Stimulated activated CD8-positive, alpha-beta memory T cell treated with anti-CD3 and anti-CD28 coated beads, Interleukin-7, amount 100 ng/mL, for 24 hours (primary cell): ENCODE measurements around the gene TRMT13.
"Not testable (repeated sequence)": the region's sequence is repeated elsewhere in the genome, so short reads cannot be mapped to it uniquely, and the experiment has no call there.

Source experiments
- DNase-seq: peaks from one replicate; pipeline ENCODE4 v3.0.0-alpha.2; 2020; ENCODE audit warnings: low read depth

Gene TRMT13

DNA sequence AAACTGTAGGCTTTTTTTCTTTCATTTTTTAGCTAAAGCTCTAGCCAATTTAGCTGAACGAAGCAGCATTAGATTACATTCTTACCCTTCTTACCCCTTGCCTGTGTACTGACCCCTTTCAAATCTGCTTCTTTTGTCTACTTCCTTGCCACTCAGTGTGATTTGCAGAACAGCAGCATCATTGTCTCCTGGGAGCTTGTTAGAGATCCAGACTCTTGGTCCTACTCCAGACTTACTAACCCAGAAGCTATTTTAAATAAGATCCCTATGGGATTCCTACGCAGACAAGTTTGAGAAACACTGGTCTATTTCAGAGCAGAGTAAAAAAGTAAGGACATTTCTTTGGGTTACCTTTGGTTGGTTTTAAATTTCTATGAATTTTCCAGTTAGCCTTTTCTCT lies 31.3 kb downstream of the TRMT13 start:
- no peak for DNase-seq

DNA sequence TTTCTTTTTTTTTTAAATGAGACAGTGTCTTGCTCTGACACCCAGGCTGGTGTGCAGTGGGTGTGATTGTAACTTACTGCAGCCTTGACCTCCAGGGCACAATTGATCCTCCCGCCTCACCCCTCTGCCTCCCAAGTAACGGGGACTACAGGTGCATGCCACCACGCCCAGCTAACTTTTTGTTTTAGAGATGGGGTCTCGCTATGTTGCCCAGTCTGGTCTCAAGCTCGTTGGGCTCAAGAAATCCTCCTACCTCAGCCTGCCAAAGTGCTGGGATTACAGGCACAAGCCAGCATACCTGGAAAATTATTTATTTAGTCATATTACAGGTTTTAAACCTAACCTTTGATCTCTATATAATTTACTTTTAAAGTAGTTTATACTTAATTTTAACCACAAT lies 31.7 kb downstream of the TRMT13 start:
- no peak for DNase-seq

DNA sequence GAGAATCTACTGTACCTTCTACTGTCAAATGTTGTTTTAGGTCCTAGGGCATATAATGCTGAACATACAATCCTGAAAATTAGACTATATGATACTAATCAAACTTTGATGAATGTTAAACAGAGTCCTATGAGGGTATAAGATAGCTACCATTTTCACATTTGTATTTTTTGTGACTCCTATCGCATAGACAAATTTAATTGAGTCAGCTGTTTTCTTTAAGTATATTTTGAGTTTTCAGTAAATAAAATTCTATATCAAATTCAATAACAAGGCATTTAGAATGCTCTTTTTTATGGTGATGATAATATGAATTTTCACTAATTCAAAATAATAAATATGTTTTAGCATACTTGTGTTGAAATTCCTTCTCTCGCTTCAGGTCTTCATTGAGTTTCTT lies 35.1 kb downstream of the TRMT13 start:
- no peak for DNase-seq

DNA sequence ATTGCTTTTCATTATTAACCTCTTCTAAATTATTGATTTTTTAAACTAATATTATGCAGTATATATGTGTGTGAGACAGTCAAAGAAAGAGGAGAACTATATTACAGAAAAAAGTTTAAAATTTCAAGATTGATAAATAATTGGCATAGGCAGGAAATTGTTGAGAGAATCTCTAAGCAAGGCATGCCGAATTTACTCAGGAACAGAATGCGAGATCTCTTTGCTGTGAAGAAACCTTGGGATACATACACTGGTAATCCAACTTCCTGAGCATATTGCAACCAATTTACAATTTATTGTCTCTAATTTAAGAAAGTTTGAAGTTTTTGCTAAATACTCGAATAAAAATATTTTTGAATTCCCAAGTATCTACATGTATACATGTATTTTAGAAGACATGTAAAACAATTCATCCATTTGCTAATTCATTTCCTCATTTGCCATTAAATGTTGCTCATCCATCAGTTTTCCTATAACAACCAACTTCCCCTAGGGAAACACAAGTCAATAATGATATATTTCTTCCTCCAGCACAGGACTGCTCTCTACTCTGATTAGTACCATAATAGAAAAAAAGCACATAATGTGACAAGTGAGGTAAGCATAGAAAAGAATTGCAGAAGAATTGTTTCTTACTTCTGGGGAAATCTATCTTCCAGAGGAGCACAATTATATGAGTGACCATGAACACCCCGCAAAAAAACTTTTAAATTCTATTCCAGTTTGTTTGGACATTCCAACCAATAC lies 44.5 kb downstream of the TRMT13 start:
- DNase-seq, result no peak

DNA sequence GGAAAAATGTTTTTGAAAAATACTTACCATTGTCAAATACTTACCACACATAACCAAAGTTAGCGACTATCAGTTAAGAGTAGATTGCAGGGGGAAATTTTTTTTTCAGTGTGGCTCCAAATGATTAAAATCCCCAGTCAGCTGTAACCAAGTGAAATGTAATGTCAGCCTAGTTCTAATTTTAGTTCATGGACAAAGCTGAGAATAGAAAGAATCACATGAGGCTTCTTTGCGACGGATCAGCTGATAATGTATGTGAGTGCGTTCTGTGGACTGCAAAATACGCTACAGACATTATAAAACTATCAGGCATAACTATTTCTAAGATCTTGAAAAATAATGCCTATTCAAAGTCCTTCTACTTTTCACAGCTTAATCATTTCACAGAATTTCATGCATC lies 45.1 kb downstream of the TRMT13 start, which contains the start of gene LRRC39:
LRRC39 (minus strand) TSS at position 166 of the 400 bp plus-strand sequence. CDS start 9,740 bp downstream, outside the sequence.
- no peak for DNase-seq

DNA sequence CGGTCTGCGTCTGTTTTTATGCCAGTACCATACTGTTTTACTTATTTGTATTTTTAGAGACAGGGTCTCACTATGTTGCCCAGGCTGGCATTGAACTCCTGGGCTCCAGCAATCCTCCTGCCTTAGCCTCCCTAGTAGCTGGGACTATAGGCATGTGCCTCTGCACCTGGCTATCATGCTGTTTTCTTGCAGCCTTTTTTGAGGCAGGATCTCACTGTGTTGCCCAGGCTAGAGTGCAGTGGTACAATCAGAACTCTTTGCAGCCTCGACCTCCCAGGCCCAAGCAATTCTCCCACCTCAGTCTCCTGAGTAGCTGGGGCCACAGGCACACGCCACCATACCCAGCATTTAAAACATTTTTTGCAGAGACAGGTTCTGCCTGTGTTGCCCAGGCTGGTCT lies 50.4 kb downstream of the TRMT13 start:
- DNase-seq, result no peak

- DNase-seq, result no peak
Measured at GRCh38 chr1:100184536-100184935, 51.6 kb downstream of the TRMT13 start.

DNA sequence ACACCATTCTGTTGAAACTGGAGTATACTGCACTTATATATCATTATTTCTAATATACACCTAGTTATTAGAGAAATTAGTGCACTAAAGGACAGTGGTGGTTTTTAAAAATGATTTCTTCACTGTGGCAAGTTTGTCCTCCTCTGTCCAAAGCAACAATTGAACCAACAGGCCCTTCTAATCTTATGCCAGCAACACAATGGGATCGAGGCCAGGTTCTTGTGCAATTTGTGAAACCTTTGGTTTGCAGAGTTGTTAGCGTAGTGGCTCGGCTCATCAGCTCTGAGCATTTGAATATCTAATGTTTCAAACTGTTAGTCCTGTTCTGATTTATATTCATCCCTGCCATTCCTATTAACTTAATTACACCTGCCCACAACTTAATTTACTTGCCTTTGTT lies 54.9 kb downstream of the TRMT13 start:
- no peak for DNase-seq

DNA sequence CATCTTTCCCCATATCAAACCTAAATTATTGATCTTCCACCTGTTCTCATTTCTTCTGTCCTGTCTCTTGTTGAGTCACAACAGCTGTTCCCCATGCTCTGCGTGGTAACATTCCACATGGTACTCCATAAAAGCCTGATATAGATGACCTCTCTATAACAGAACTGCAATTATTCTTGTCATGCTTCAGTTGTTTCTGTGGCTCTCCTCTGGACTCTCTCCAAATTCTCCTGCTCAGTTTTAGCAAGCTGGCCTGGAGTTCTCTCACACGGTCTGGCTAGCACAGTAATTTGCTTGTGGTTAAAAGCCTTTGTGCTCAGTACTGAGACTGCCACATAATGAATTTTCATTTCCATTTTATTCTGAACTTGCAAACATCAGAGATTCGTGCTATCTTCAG lies 55.7 kb downstream of the TRMT13 start:
- no peak for DNase-seq

GRCh38 chr1:100198596-100198995 lies 65.6 kb downstream of the TRMT13 start:
- DNase-seq, result no peak

GRCh38 chr1:100200060-100200459 lies 67.1 kb downstream of the TRMT13 start:
- DNase-seq, result not testable (repeated sequence)
